Measurements from ENCODE around the gene MAD2L2. TPM values are rescaled to one million over a fixed set of nuclear protein-coding genes. Genes with fewer than 3 reads are reported as not detected.
"Not testable (repeated sequence)": the region's sequence is repeated elsewhere in the genome, so short reads cannot be mapped to it uniquely, and the experiment has no call there.

MAD2L2 gene
- total and polyA plus RNA-seq, 9 donors: 13.0 to 35.9 (median 27.8) TPM

DNA sequence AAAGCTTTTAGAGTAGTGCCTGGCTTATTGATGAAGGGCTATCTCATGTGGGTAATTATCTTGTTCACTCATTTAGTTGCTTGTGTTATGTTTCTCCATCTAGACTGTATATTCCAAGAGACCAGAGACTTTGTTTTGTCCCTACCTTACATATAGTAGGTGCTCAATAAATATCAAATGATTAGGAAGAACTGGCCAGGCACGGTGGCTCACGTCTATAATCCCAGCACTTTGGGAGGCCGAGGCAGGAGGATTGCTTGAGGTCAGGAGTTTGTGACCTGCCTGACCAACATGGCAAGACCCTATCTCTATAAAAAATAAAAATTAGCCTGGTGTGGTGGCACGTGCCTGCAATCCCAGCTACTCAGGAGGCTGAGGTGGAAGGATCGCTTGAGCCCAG is 35.7 kb downstream of the MAD2L2 start:
- WGBS, 3 donors: 75 to 87% (median 81%) methylated on average over 5 of the region's 5 CpGs
- Histone ChIP-seq H3K9me3 (no peaks in the 10 kb centered on the region), H3K4me3 (no peak overlapping the region), H3K27ac (no peak overlapping the region), H3K4me1 (ENCODE audit: insufficient read depth) (no peaks in the 10 kb centered on the region), H3K27me3 (no peaks in the 10 kb centered on the region), H3K36me3 (no peaks in the 10 kb centered on the region)
- DNase-seq: no peak
- TF ChIP-seq POLR2A (IDR thresholded peaks at IDR 0.05): no peak
- TF ChIP-seq, protein P1, sequence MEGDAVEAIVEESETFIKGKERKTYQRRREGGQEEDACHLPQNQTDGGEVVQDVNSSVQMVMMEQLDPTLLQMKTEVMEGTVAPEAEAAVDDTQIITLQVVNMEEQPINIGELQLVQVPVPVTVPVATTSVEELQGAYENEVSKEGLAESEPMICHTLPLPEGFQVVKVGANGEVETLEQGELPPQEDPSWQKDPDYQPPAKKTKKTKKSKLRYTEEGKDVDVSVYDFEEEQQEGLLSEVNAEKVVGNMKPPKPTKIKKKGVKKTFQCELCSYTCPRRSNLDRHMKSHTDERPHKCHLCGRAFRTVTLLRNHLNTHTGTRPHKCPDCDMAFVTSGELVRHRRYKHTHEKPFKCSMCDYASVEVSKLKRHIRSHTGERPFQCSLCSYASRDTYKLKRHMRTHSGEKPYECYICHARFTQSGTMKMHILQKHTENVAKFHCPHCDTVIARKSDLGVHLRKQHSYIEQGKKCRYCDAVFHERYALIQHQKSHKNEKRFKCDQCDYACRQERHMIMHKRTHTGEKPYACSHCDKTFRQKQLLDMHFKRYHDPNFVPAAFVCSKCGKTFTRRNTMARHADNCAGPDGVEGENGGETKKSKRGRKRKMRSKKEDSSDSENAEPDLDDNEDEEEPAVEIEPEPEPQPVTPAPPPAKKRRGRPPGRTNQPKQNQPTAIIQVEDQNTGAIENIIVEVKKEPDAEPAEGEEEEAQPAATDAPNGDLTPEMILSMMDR (IDR thresholded peaks at IDR 0.05): no peak
- TF ChIP-seq EP300 (IDR thresholded peaks at IDR 0.05): no peak
- intact Hi-C loops (cut with DNase I): loop anchor here in 3 of 4 donors (2.0 to 5.0 kb wide), 3 partner anchors 403 to 606 kb away; no protein-coding TSS in a partner anchor

DNA sequence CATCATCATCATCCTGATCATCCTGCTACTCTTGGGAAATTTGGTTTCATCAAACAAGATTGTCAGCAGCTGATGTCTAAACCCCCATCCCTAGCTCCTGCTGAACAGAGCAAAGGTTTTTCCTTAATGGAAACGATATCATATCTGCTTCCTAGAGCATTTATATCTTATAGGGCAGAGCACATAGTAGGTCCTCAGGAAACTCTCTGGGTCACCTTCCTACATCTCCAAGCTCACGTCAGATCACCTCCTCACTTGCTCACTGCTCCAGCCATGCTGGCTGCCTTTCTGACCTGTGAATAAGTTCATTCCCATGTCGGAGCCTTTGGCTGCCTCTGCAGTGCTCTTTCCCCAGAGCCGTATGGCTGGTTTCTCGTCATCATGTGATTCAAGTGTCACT is 37.2 kb downstream of the MAD2L2 start:
- DNase-seq: no peak
- Histone ChIP-seq H3K9me3 (no peaks in the 10 kb centered on the region), H3K4me1 (ENCODE audit: insufficient read depth) (no peaks in the 10 kb centered on the region), H3K36me3 (no peaks in the 10 kb centered on the region), H3K27me3 (no peaks in the 10 kb centered on the region), H3K4me3 (no peak overlapping the region), H3K27ac (no peak overlapping the region)
- WGBS, 3 donors: 41 to 62% (median 49%) methylated on average over 5 of the region's 5 CpGs
- TF ChIP-seq EP300 (IDR thresholded peaks at IDR 0.05): no peak
- intact Hi-C loops (cut with DNase I): loop anchor here in 3 of 4 donors (2.0 to 5.0 kb wide), 2 partner anchors 401 to 605 kb away; no protein-coding TSS in a partner anchor

DNA sequence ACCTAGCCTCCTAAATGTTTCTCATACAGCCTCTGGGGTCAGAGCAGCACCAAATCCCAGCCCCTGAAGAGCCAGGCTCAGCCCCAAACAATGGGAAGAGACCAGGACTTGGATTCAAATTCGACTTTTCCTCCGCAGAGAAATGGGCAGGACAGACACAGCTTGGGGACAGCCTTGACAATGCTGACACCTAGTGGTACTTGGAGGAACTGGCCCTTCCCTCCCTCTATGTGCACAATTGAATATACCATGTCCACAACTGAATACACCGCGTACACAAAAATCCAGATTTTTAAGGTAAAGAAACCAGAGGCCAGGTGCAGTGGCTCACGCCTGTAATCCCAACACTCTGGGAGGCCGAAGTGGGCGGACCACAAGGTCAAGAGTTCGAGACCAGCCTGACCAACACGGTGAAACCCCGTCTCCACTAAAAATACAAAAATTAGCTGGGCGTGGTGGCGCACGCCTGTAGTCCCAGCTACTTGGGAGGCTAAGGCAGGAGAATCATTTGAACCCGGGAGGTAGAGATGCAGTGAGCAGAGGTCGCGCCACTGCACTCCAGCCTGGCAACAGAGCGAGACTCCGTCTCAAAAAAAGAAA is 38.4 kb downstream of the MAD2L2 start:
- peak in 4 of 5 donors; percentile 61 to 71 (median 64) for DNase-seq
- H3K4me3 ChIP-seq; H3K4me1 ChIP-seq (ENCODE audit: insufficient read depth); H3K36me3 ChIP-seq; H3K27ac ChIP-seq; H3K27me3 ChIP-seq; H3K9me3 ChIP-seq: not testable (repeated sequence)
- 45 to 54% (median 51%) methylated on average over 18 of the region's 18 CpGs for WGBS, 3 donors
- TF ChIP-seq, protein P1 (IDR thresholded peaks at IDR 0.05): peak; percentile 83 to 94 (median 84)
- intact Hi-C loops (cut with DNase I): loop anchor here in 2 of 4 donors (2.0 to 5.0 kb wide), 2 partner anchors 400 to 604 kb away; no protein-coding TSS in a partner anchor

DNA sequence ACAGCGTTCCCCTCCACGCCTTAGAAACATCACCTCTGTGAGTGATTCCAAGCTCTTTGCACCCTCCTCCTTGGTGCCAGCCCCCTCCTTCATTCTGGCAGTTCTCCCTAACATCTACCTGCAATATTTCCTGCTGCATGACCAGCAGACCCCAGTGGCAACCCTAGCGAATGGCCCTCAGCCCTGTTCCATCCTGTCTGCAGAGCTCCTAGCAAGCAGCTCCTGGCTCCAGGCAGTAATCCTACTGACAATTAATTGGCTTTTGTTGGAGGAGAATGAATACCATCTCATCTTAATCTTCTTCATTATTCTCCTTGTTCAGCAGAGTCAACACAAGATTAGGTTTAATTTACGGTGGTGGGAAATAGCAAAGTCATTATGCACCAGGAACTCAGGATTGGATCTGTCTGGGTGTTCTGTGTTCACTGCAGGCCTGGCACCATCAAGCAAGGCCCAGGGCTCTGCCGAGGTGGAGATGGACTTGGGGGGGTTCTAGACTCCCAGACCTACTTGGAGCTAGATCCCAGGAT is 39.1 kb downstream of the MAD2L2 start:
- no peak for DNase-seq
- Histone ChIP-seq H3K27ac (no peak overlapping the region), H3K4me1 (ENCODE audit: insufficient read depth) (no peaks in the 10 kb centered on the region), H3K36me3 (no peaks in the 10 kb centered on the region), H3K9me3 (no peaks in the 10 kb centered on the region), H3K27me3 (no peaks in the 10 kb centered on the region), H3K4me3 (no peak overlapping the region)
- 44 to 50% (median 49%) methylated on average over 5 of the region's 5 CpGs for WGBS, 3 donors
- intact Hi-C loops (cut with DNase I): loop anchor here in 2 of 4 donors (2.0 to 5.0 kb wide), 3 partner anchors 399 to 603 kb away; no protein-coding TSS in a partner anchor
- TF ChIP-seq EP300 (IDR thresholded peaks at IDR 0.05) (no peak), POLR2A (IDR thresholded peaks at IDR 0.05) (no peak)
- TF ChIP-seq, protein P1 (IDR thresholded peaks at IDR 0.05): no peak

DNA sequence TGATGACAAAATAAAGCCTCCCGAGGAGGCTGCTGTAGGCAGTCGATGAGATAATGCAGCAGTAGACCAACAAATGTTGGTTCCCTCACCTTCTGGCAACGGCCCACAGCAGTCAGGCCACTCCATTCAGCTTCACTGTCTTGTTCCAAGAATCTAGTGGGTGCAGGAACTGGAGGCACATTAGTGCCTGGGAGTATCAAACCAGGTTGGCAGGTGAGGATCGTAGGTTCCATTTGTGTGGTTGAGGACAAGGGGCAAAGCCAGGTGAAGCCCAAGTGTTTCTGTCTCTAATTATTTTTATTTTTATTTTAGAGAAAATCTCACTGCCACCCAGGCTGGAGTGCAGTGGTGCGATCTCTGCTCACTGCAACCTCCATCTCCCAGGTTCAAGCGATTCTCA is 40.0 kb downstream of the MAD2L2 start:
- TF ChIP-seq EP300 (IDR thresholded peaks at IDR 0.05) (no peak), POLR2A (IDR thresholded peaks at IDR 0.05) (no peak)
- TF ChIP-seq, protein P1 (IDR thresholded peaks at IDR 0.05): no peak
- no peaks in the 10 kb centered on the region for H3K27me3 ChIP-seq
- no peaks in the 10 kb centered on the region for H3K4me1 ChIP-seq (ENCODE audit: insufficient read depth)
- H3K27ac ChIP-seq: no peak overlapping the region
- H3K36me3 ChIP-seq: no peaks in the 10 kb centered on the region
- no peak for DNase-seq
- no peaks in the 10 kb centered on the region for H3K9me3 ChIP-seq
- 53 to 58% (median 55%) methylated on average over 6 of the region's 6 CpGs for WGBS, 3 donors
- H3K4me3 ChIP-seq: no peak overlapping the region
- intact Hi-C loops (cut with DNase I): loop anchor here in 2 of 4 donors (2.0 to 5.0 kb wide), 2 partner anchors 398 to 399 kb away; no protein-coding TSS in a partner anchor

Measured in ovary (tissue), 9 donors.